IMR-90 (cell line): ENCODE data around the gene SLC31A1. TPM values are rescaled to one million over a fixed set of nuclear protein-coding genes. Genes with fewer than 3 reads are reported as not detected.
"Not testable (repeated sequence)": the region's sequence is repeated elsewhere in the genome, so short reads cannot be mapped to it uniquely, and the experiment has no call there.

ENCODE experiments used
- ATAC-seq: fragments of 200-7000 bp; cut with Tn5 transposase; 2 replicates; pipeline ENCODE4 v1.9.1; 2020; ENCODE audit warnings: low read depth, mild to moderate bottlenecking, moderate library complexity
- BruUV-seq: library from RNA; stranded (reverse); fragments of 400-500 nt; replicated peaks from 2 replicates; lab custom pipeline; 2021; lab: Mats Ljungman, UMichigan
- CTCF ChIA-PET: fragments of 300-600 bp; formaldehyde crosslinking; extraction: SDS; loops from one replicate; lab custom pipeline; 2021; ENCODE audit warnings: antibody characterized with exemption; lab: Yijun Ruan, JAX
- POLR2A ChIA-PET: fragments of 300-600 bp; sonication (Branson Sonifier 250); formaldehyde crosslinking; loops from one replicate; lab custom pipeline; 2022; ENCODE audit warnings: antibody characterized with exemption; ENCODE audit not compliant: unreplicated experiment; lab: Charles Lee
- DNase-seq: peaks from one replicate; pipeline ENCODE4 v3.0.0; 2013
- H2AFZ ChIP-seq: replicated peaks from 2 replicates; pipeline ENCODE3; 2013; ENCODE audit warnings: low read length, mild to moderate bottlenecking; ENCODE audit not compliant: poor library complexity
- H2AK5ac ChIP-seq: 2 replicates; pipeline ENCODE4 v1.6.1; 2013; ENCODE audit warnings: low read depth, low read length, inconsistent platforms
- H2AK9ac ChIP-seq: replicated peaks from 2 replicates; pipeline ENCODE3; 2013; ENCODE audit warnings: mild to moderate bottlenecking, low read depth, low read length, moderate library complexity; ENCODE audit not compliant: poor library complexity
- H2BK120ac ChIP-seq: 2 replicates; pipeline ENCODE4 v1.6.1; 2013; ENCODE audit warnings: low read depth, low read length, inconsistent platforms
- H2BK15ac ChIP-seq: 3 replicates; pipeline ENCODE4 v1.6.1; 2013; ENCODE audit warnings: low read depth, low read length, inconsistent platforms
- H2BK20ac ChIP-seq: 2 replicates; pipeline ENCODE4 v1.6.1; 2013; ENCODE audit warnings: low read depth, mild to moderate bottlenecking, inconsistent platforms, low read length, moderate library complexity
- H2BK5ac ChIP-seq: 2 replicates; pipeline ENCODE4 v1.6.1; 2013; ENCODE audit warnings: mild to moderate bottlenecking, low read depth, low read length, inconsistent platforms; ENCODE audit not compliant: poor library complexity, severe bottlenecking
- H3K14ac ChIP-seq: replicated peaks from 2 replicates; pipeline ENCODE4 v1.6.1; 2013; ENCODE audit warnings: low read depth, low read length, inconsistent platforms
- H3K18ac ChIP-seq: 2 replicates; pipeline ENCODE4 v1.6.1; 2013; ENCODE audit warnings: low read depth, low read length, control low read depth
- H3K23ac ChIP-seq: 2 replicates; pipeline ENCODE4 v1.6.1; 2013; ENCODE audit warnings: low read depth, low read length, inconsistent platforms
- H3K27ac ChIP-seq: 2 replicates; pipeline ENCODE4 v1.5.1; 2013; ENCODE audit warnings: mild to moderate bottlenecking, control low read depth, low read length; ENCODE audit not compliant: insufficient read depth
- H3K27me3 ChIP-seq: 2 replicates; pipeline ENCODE4 v1.6.1; 2013; ENCODE audit warnings: low read length; ENCODE audit not compliant: control insufficient read depth, insufficient read depth
- H3K36me3 ChIP-seq: 2 replicates; pipeline ENCODE4 v1.6.1; 2013; ENCODE audit warnings: low read length, mixed read lengths; ENCODE audit not compliant: control insufficient read depth, insufficient read depth
- H3K4ac ChIP-seq: 2 replicates; pipeline ENCODE4 v1.6.1; 2013; ENCODE audit warnings: low read depth, low read length, inconsistent platforms
- H3K4me1 ChIP-seq: 2 replicates; pipeline ENCODE4 v1.6.1; 2013; ENCODE audit warnings: low read length, mixed read lengths; ENCODE audit not compliant: control insufficient read depth, insufficient read depth
- H3K4me2 ChIP-seq: 2 replicates; pipeline ENCODE4 v1.6.1; 2013; ENCODE audit warnings: low read depth, mild to moderate bottlenecking, control low read depth, low read length, moderate library complexity
- H3K4me3 ChIP-seq: 2 replicates; pipeline ENCODE4 v1.5.1; 2013; ENCODE audit warnings: low read depth, mild to moderate bottlenecking, control low read depth, low read length, moderate library complexity; ENCODE audit not compliant: insufficient read depth
- H3K56ac ChIP-seq: 2 replicates; pipeline ENCODE4 v1.6.1; 2013; ENCODE audit warnings: low read length, inconsistent platforms; ENCODE audit not compliant: insufficient read depth; ENCODE audit errors: extremely low read depth
- H3K79me1 ChIP-seq, 2 experiments: 2 replicates each; pipeline ENCODE4 v1.6.1; 2013; ENCODE audit warnings: low read length in 2 of 2, inconsistent platforms in 1 of 2, low read depth in 1 of 2
- H3K9ac ChIP-seq: 2 replicates; pipeline ENCODE4 v1.6.1; 2013; ENCODE audit warnings: low read depth, low read length, control low read depth
- H3K9me1 ChIP-seq: 2 replicates; pipeline ENCODE4 v1.6.1; 2013; ENCODE audit warnings: low read length, inconsistent platforms; ENCODE audit not compliant: insufficient read depth
- H3K9me3 ChIP-seq: 2 replicates; pipeline ENCODE4 v1.6.1; 2013; ENCODE audit warnings: low read length; ENCODE audit not compliant: control insufficient read depth, insufficient read depth
- H4K20me1 ChIP-seq: 2 replicates; pipeline ENCODE4 v1.6.1; 2013; ENCODE audit warnings: low read length, inconsistent platforms; ENCODE audit not compliant: insufficient read depth
- H4K5ac ChIP-seq: 2 replicates; pipeline ENCODE4 v1.6.1; 2013; ENCODE audit warnings: mild to moderate bottlenecking, low read depth, low read length, control low read depth
- H4K8ac ChIP-seq, 2 experiments: 2 replicates each; pipeline ENCODE4 v1.6.1; 2013; ENCODE audit warnings: low read depth in 2 of 2, low read length in 2 of 2, control low read depth in 1 of 2, inconsistent platforms in 1 of 2
- H4K91ac ChIP-seq: 2 replicates; pipeline ENCODE4 v1.6.1; 2013; ENCODE audit warnings: low read depth, low read length, inconsistent platforms; ENCODE audit not compliant: insufficient read depth
- CEBPB ChIP-seq: IDR thresholded peaks from 2 replicates; pipeline ENCODE4 v1.6.1; 2012; ENCODE audit warnings: low read depth, low read length, improper control_type of control experiment
- WGBS, 2 experiments: methylation state at CpG; one replicate each; pipeline versions ENCODE4 v1.1.5 to v1.1.7; 2013; ENCODE audit warnings: missing lambda C conversion rate in 2 of 2; ENCODE audit not compliant: insufficient read length in 1 of 2; ENCODE audit errors: extremely low coverage in 2 of 2; 5-methylcytosine and 5-hydroxymethylcytosine counted together
- dilution Hi-C: fragments of 300-500 bp; cut with HindIII; formaldehyde crosslinking; loops from one replicate; pipeline ENCODE4 v1.14.3; 2018; ENCODE audit warnings: low sequenced_read_pairs; ENCODE audit not compliant: unreplicated experiment
- in situ Hi-C: fragments of 300-500 bp; cut with MboI; formaldehyde crosslinking; loops from 3 replicates; pipeline ENCODE4 v1.14.3; 2019; ENCODE audit warnings: low sequenced_read_pairs, inconsistent platforms, mixed read lengths
- intact Hi-C: fragments of 100-400 bp; cut with micrococcal nuclease; formaldehyde crosslinking; loops from 2 replicates; pipeline ENCODE4 v1.10.0; 2022
- polyA plus RNA-seq, 3 experiments: library from polyadenylated mRNA; depleted of rRNA; stranded (reverse); fragments of >200 nt; gene quantifications; 2 replicates each; pipeline ENCODE4 v1.2.3, GENCODE V29; 2012; ENCODE audit warnings: low replicate concordance in 1 of 3
- total RNA-seq: library from RNA; depleted of rRNA; stranded (reverse); fragments of >200 nt; gene quantifications from 2 replicates; pipeline ENCODE4 v1.2.3, GENCODE V29; 2012

SLC31A1 gene
- total and polyA plus RNA-seq, 2 of the 4 experiments (the other 2 are of a cell fraction), result 17.9 to 23.3 TPM

- ATAC-seq (peak; percentile 13), DNase-seq (peak; percentile 28)
- H2BK120ac ChIP-seq, POLR2A ChIA-PET, H3K9me1 ChIP-seq, H3K56ac ChIP-seq, in situ Hi-C loops, H3K18ac ChIP-seq, H3K4me2 ChIP-seq, H3K36me3 ChIP-seq, dilution Hi-C loops, H3K9ac ChIP-seq, H3K4ac ChIP-seq, CTCF ChIA-PET, BruUV-seq, H3K9me3 ChIP-seq, H3K4me1 ChIP-seq, H3K14ac ChIP-seq, H2BK5ac ChIP-seq, H2BK15ac ChIP-seq, H2AK5ac ChIP-seq, H4K5ac ChIP-seq, intact Hi-C loops, H3K27me3 ChIP-seq, H3K4me3 ChIP-seq, H3K27ac ChIP-seq, H4K8ac ChIP-seq, H3K23ac ChIP-seq, H2AFZ ChIP-seq, H4K91ac ChIP-seq, H2BK20ac ChIP-seq, H2AK9ac ChIP-seq: not testable (repeated sequence)
- H4K20me1 ChIP-seq, result peaks cover 51% of the 10 kb centered on the region
- 90% methylated on average over 2 of the region's 10 CpGs; no CpG with 5 or more reads in 1 of the 2 experiments for WGBS, 2 experiments
- TF ChIP-seq CEBPB, result 0 out of 2 replicates have a peak, but pooled peaks have one; percentile 36
- peaks cover 29 to 57% of the 10 kb centered on the region in 2 experiments for H3K79me1 ChIP-seq
Observed at GRCh38 chr9:113235701-113236255, 14.4 kb downstream of the SLC31A1 start.
